H1 (cell line): ENCODE measurements around the gene RELA. TPM values are rescaled to one million over a fixed set of nuclear protein-coding genes. Genes with fewer than 3 reads are reported as not detected.

Source experiments
- CTCF ChIA-PET: fragments of 300-600 bp; sonication (Branson Sonifier 250); formaldehyde crosslinking; loops from one replicate; lab custom pipeline; 2021; ENCODE audit not compliant: partially characterized antibody; lab: Charles Lee
- POLR2A ChIA-PET: fragments of 300-600 bp; sonication (Branson Sonifier 250); formaldehyde crosslinking; loops from one replicate; lab custom pipeline; 2021; ENCODE audit warnings: inconsistent platforms; ENCODE audit not compliant: partially characterized antibody; lab: Charles Lee
- DNase-seq, 2 experiments: peaks; one replicate each; pipeline versions ENCODE4 v3.0.0 to v3.0.0-alpha.2; 2010 to 2022; ENCODE audit warnings: low spot score in 2 of 2, low read depth in 1 of 2, mixed read lengths in 1 of 2
- FAIRE-seq: peaks from 2 replicates; lab custom pipeline; 2011; peaks lifted over from hg19 to GRCh38; lab: Jason Lieb, UNC
- H2AFZ ChIP-seq: 2 replicates; pipeline ENCODE4 v1.8.1; 2012; ENCODE audit warnings: low read length, inconsistent platforms
- H2AK5ac ChIP-seq: 2 replicates; pipeline ENCODE4 v1.6.1; 2013; ENCODE audit warnings: low read depth, low read length
- H2BK120ac ChIP-seq: replicated peaks from 2 replicates; pipeline ENCODE3; 2013; ENCODE audit warnings: low read depth, low read length, inconsistent platforms
- H2BK12ac ChIP-seq: 2 replicates; pipeline ENCODE4 v1.6.1; 2013; ENCODE audit warnings: low read depth, low read length
- H2BK15ac ChIP-seq: 2 replicates; pipeline ENCODE4 v1.6.1; 2013; ENCODE audit warnings: low read length
- H2BK20ac ChIP-seq: 2 replicates; pipeline ENCODE4 v1.6.1; 2013; ENCODE audit warnings: low read length
- H2BK5ac ChIP-seq: 2 replicates; pipeline ENCODE4 v1.6.1; 2013; ENCODE audit warnings: low read depth, low read length
- H3K14ac ChIP-seq: 2 replicates; pipeline ENCODE4 v1.6.1; 2013; ENCODE audit warnings: inconsistent platforms; ENCODE audit not compliant: insufficient read length
- H3K18ac ChIP-seq: 2 replicates; pipeline ENCODE4 v1.6.1; 2013; ENCODE audit warnings: low read length; ENCODE audit errors: extremely low read depth
- H3K23ac ChIP-seq: 2 replicates; pipeline ENCODE4 v1.6.1; 2013; ENCODE audit warnings: inconsistent platforms; ENCODE audit not compliant: insufficient read length
- H3K23me2 ChIP-seq: 2 replicates; pipeline ENCODE4 v1.6.1; 2013; ENCODE audit warnings: low read depth, low read length
- H3K27ac ChIP-seq: 2 replicates; pipeline ENCODE4 v1.6.1; 2011; ENCODE audit warnings: low read depth, low read length, inconsistent platforms
- H3K27me3 ChIP-seq, 4 experiments: replicated peaks in 1 of 4; 1 replicate in 1 of 4; 2 replicates in 3 of 4; pipeline versions ENCODE4 v1.6.1 to v1.8.1; 2011 to 2013; ENCODE audit warnings: low read length in 3 of 4, mild to moderate bottlenecking in 3 of 4, inconsistent platforms in 2 of 4, mixed read lengths in 2 of 4, moderate library complexity in 1 of 4; ENCODE audit not compliant: control insufficient read depth in 3 of 4, insufficient read depth in 3 of 4; ENCODE audit errors: extremely low read depth in 1 of 4
- H3K36me3 ChIP-seq, 4 experiments: 2 replicates each; pipeline versions ENCODE4 v1.6.1 to v1.8.1; 2011 to 2013; ENCODE audit warnings: mild to moderate bottlenecking in 4 of 4, low read length in 3 of 4, moderate library complexity in 2 of 4, control low read depth in 1 of 4, inconsistent platforms in 1 of 4; ENCODE audit not compliant: insufficient read depth in 4 of 4, control insufficient read depth in 2 of 4
- H3K4ac ChIP-seq: replicated peaks from 2 replicates; pipeline ENCODE3; 2013; ENCODE audit warnings: low read length, low read depth, mixed read lengths, inconsistent platforms; ENCODE audit not compliant: insufficient read length
- H3K4me1 ChIP-seq, 4 experiments: replicated peaks in 1 of 4; 1 replicate in 1 of 4; 2 replicates in 3 of 4; pipeline versions ENCODE4 v1.6.1 to v1.8.1; 2011 to 2013; ENCODE audit warnings: low read length in 3 of 4, inconsistent platforms in 2 of 4, mixed read lengths in 1 of 4; ENCODE audit not compliant: insufficient read depth in 4 of 4, control insufficient read depth in 3 of 4
- H3K4me2 ChIP-seq, 2 experiments: 2 replicates each; pipeline versions ENCODE4 v1.6.1 to v1.8.1; 2011 to 2013; ENCODE audit warnings: low read depth in 2 of 2, low read length in 2 of 2, control low read depth in 1 of 2, inconsistent platforms in 1 of 2, mild to moderate bottlenecking in 1 of 2; ENCODE audit not compliant: insufficient read depth in 1 of 2
- H3K4me3 ChIP-seq, 4 experiments: fragments of 200-600, 300-600 bp in 1 of 4; sonication (generic), shearing (Covaris generic), sonication (Bioruptor Twin) in 1 of 4; 2 replicates each; pipeline versions ENCODE4 v1.5.1 to v1.8.1; 2011 to 2016; ENCODE audit warnings: low read length in 4 of 4, low read depth in 3 of 4, control low read depth in 2 of 4, inconsistent platforms in 2 of 4, mild to moderate bottlenecking in 2 of 4, mixed read lengths in 1 of 4, moderate library complexity in 1 of 4; ENCODE audit not compliant: insufficient read depth in 2 of 4; ENCODE audit errors: extremely low read depth in 1 of 4
- H3K56ac ChIP-seq: replicated peaks from 2 replicates; pipeline ENCODE3; 2013; ENCODE audit warnings: low read depth, mild to moderate bottlenecking, mixed read lengths, low read length, inconsistent platforms; ENCODE audit not compliant: insufficient read length
- H3K79me1 ChIP-seq: 2 replicates; pipeline ENCODE4 v1.6.1; 2013; ENCODE audit warnings: low read depth, low read length, control low read depth
- H3K79me2 ChIP-seq, 2 experiments: 2 replicates each; pipeline versions ENCODE4 v1.6.1 to v1.8.1; 2012 to 2013; ENCODE audit warnings: low read length in 2 of 2, mild to moderate bottlenecking in 2 of 2, inconsistent platforms in 1 of 2; ENCODE audit not compliant: insufficient read depth in 2 of 2, control insufficient read depth in 1 of 2
- H3K9ac ChIP-seq, 4 experiments: replicated peaks in 1 of 4; 1 replicate in 1 of 4; 2 replicates in 3 of 4; pipeline versions ENCODE4 v1.6.1 to v1.8.1; 2011 to 2013; ENCODE audit warnings: low read depth in 3 of 4, low read length in 3 of 4, control low read depth in 2 of 4, mild to moderate bottlenecking in 2 of 4, moderate library complexity in 2 of 4, inconsistent platforms in 1 of 4; ENCODE audit errors: extremely low read depth in 1 of 4
- H3K9me3 ChIP-seq, 2 experiments: 2 replicates each; pipeline versions ENCODE4 v1.6.1 to v1.8.1; 2012 to 2013; ENCODE audit warnings: mild to moderate bottlenecking in 2 of 2, moderate library complexity in 2 of 2, control low read depth in 1 of 2, inconsistent platforms in 1 of 2, low read depth in 1 of 2, low read length in 1 of 2, mixed read lengths in 1 of 2; ENCODE audit not compliant: insufficient read depth in 2 of 2
- H4K20me1 ChIP-seq, 2 experiments: replicated peaks in 1 of 2; 2 replicates each; pipeline versions ENCODE3 to v1.8.1; 2011 to 2013; ENCODE audit warnings: inconsistent platforms in 2 of 2, low read length in 2 of 2, mild to moderate bottlenecking in 1 of 2; ENCODE audit not compliant: insufficient read depth in 2 of 2, control insufficient read depth in 1 of 2
- H4K5ac ChIP-seq: 2 replicates; pipeline ENCODE4 v1.6.1; 2013; ENCODE audit warnings: low read length, low read depth, mixed read lengths, inconsistent platforms; ENCODE audit not compliant: insufficient read length
- H4K8ac ChIP-seq: 2 replicates; pipeline ENCODE4 v1.8.0; 2013; ENCODE audit warnings: mild to moderate bottlenecking, moderate library complexity, low read length, inconsistent platforms; ENCODE audit not compliant: insufficient read depth; ENCODE audit errors: extremely low read depth
- H4K91ac ChIP-seq: replicated peaks from 2 replicates; pipeline ENCODE3; 2013; ENCODE audit warnings: low read length, mixed read lengths, inconsistent platforms; ENCODE audit not compliant: insufficient read length
- ATF2 ChIP-seq: IDR thresholded peaks from 2 replicates; pipeline ENCODE4 v1.6.1; 2012; ENCODE audit warnings: low read length, inconsistent platforms
- BCL11A ChIP-seq, 2 experiments: IDR thresholded peaks; one replicate each; pipeline ENCODE4 v1.6.1; 2011; ENCODE audit warnings: low read depth in 2 of 2, low read length in 2 of 2, mild to moderate bottlenecking in 2 of 2
- EGR1 ChIP-seq: IDR thresholded peaks from 2 replicates; pipeline ENCODE4 v1.6.1; 2011; ENCODE audit warnings: low read depth, low read length, borderline replicate concordance
- GABPA ChIP-seq: IDR thresholded peaks from 2 replicates; pipeline ENCODE4 v1.6.1; 2011; ENCODE audit warnings: mild to moderate bottlenecking, low read length, moderate library complexity, borderline replicate concordance; ENCODE audit not compliant: insufficient read depth
- GTF2F1 ChIP-seq: IDR thresholded peaks from 2 replicates; pipeline ENCODE4 v1.6.1; 2012; ENCODE audit warnings: low read depth, low read length, improper control_type of control experiment, borderline replicate concordance
- KDM4A ChIP-seq: IDR thresholded peaks from one replicate; pipeline ENCODE4 v1.7.1; 2012; ENCODE audit warnings: low read depth, mild to moderate bottlenecking, moderate library complexity, low read length, inconsistent platforms; ENCODE audit not compliant: severe bottlenecking
- NRF1 ChIP-seq: IDR thresholded peaks from 2 replicates; pipeline ENCODE4 v1.6.1; 2011; ENCODE audit warnings: mild to moderate bottlenecking, low read depth, low read length, improper control_type of control experiment
- SIRT6 ChIP-seq: IDR thresholded peaks from one replicate; pipeline ENCODE4 v1.7.1; 2012; ENCODE audit warnings: low read length, inconsistent platforms
- SRF ChIP-seq: IDR thresholded peaks from 2 replicates; pipeline ENCODE4 v1.6.1; 2011; ENCODE audit warnings: mild to moderate bottlenecking, low read depth, low read length, moderate library complexity
- TAF1 ChIP-seq: IDR thresholded peaks from 2 replicates; pipeline ENCODE4 v1.6.1; 2011; ENCODE audit warnings: mild to moderate bottlenecking, low read depth, low read length
- ZNF274 ChIP-seq: IDR thresholded peaks from 2 replicates; pipeline ENCODE4 v1.7.0; 2012; ENCODE audit warnings: low read length, borderline replicate concordance; ENCODE audit errors: extremely low read depth
- WGBS, 2 experiments: shearing (Covaris generic) in 1 of 2; methylation state at CpG; one replicate each; pipeline versions ENCODE4 v1.1.6 to v1.1.7; 2013 to 2015; ENCODE audit warnings: low lambda C conversion rate in 2 of 2, mixed read lengths in 2 of 2, inconsistent platforms in 1 of 2, low coverage in 1 of 2, missing lambda C conversion rate in 1 of 2; ENCODE audit not compliant: insufficient replicate concordance in 2 of 2, insufficient coverage in 1 of 2, insufficient read length in 1 of 2; ENCODE audit errors: extremely low coverage in 1 of 2, missing lambda C conversion rate in 1 of 2; 5-methylcytosine and 5-hydroxymethylcytosine counted together
- polyA plus RNA-seq, 7 experiments: library from polyadenylated mRNA; depleted of rRNA in 3 of 7; stranded (reverse) in 5 of 7; unstranded in 2 of 7; fragments of >200 nt in 5 of 7; fragments of 200-250 nt in 2 of 7; gene quantifications; 1 replicate in 5 of 7; 2 replicates in 1 of 7; 4 replicates in 1 of 7; pipeline versions ENCODE4 v1.2.1 to v1.2.3, GENCODE V29; 2011 to 2013; ENCODE audit warnings: missing spikeins in 2 of 7, mixed read lengths in 2 of 7
- total RNA-seq: library from RNA; stranded (reverse); fragmentation: NEBNext Ultra II Directional; extraction: Animal tissue kit (Norgen Biotek cat#: 25700); gene quantifications from 2 replicates; pipeline ENCODE4 v1.2.1, GENCODE V29; 2021

The RELA gene
- total and polyA plus RNA-seq, 2 of the 8 experiments (the other 6 are each of a cell fraction or from before 2014, with no cell fraction given): 21.9 to 27.5 TPM

- no peak overlapping the region; the same call in 1 of the 2 replicates for H2BK5ac ChIP-seq
- H3K23ac ChIP-seq: no peak overlapping the region
- H3K4me1 ChIP-seq: peaks cover 0 to 21% (median 14%) of the 10 kb centered on the region in 4 experiments; a peak in 6 of 7 replicates
- peak overlapping the region; percentile 77; the same call in 1 of the 2 replicates for H2AK5ac ChIP-seq
- no peak overlapping the region; the same call in 1 of the 2 replicates for H2BK12ac ChIP-seq
- no peak overlapping the region for H4K5ac ChIP-seq
- H3K4me3 ChIP-seq: no peak overlapping the region
- POLR2A ChIA-PET: interaction anchor here (0.7 to 7.5 kb wide), 9 partner anchors 9 to 522 kb away, joined by 3 to 58 read pairs (median 5); partner anchors contain the start of genes FAU, MRPL49 and RELA
- H3K56ac ChIP-seq: no peak overlapping the region
- H2BK120ac ChIP-seq: no peak overlapping the region
- 0 out of 2 replicates have a peak overlapping the region, but pooled peaks have one; percentile 18 for H2BK15ac ChIP-seq
- H3K9ac ChIP-seq: no peak overlapping the region
- H3K9me3 ChIP-seq: no peaks in the 10 kb centered on the region
- no peak for DNase-seq
- no peaks in the 10 kb centered on the region for H3K79me2 ChIP-seq
- peak overlapping the region; percentile 55; the same call in 1 of the 2 replicates for H2BK20ac ChIP-seq
- H3K27me3 ChIP-seq: peaks cover 0 to 8% (median 2%) of the 10 kb centered on the region in 4 experiments; a peak in 3 of 7 replicates
- H3K23me2 ChIP-seq: peaks cover 11% of the 10 kb centered on the region; the same call in 1 of the 2 replicates
- H2AFZ ChIP-seq: no peak overlapping the region
- no peak overlapping the region for H3K4ac ChIP-seq
- no peak overlapping the region for H3K27ac ChIP-seq
- H4K20me1 ChIP-seq: peaks cover 0 to 11% of the 10 kb centered on the region in 2 experiments
- H3K36me3 ChIP-seq: no peaks in the 10 kb centered on the region; a peak in 1 of 8 replicates
- WGBS, 2 experiments: 54% methylated on average over 6 of the region's 6 CpGs; no CpG with 5 or more reads in 1 of the 2 experiments
- no peak overlapping the region for H4K91ac ChIP-seq
- peak overlapping the region; percentile 33 to 77 for H3K4me2 ChIP-seq
- no peak overlapping the region for H4K8ac ChIP-seq
- H3K79me1 ChIP-seq: no peaks in the 10 kb centered on the region; the same call in 1 of the 2 replicates
- no peak overlapping the region; the same call in 1 of the 2 replicates for H3K18ac ChIP-seq
- CTCF ChIA-PET: interaction anchor here (1.1 to 1.9 kb wide), 3 partner anchors 11 to 76 kb away, joined by 3 to 4 read pairs (median 4); no protein-coding TSS in a partner anchor
- no peak for FAIRE-seq
- H3K14ac ChIP-seq: no peak overlapping the region
- TF ChIP-seq ZNF274: no peak
- no peak for TF ChIP-seq NRF1
- TF ChIP-seq SIRT6: no peak
- no peak for TF ChIP-seq BCL11A (IDR thresholded peaks at IDR 0.05; ENCODE audit: low read depth in 2 of 2, low read length in 2 of 2)
- no peak for TF ChIP-seq TAF1
- no peak for TF ChIP-seq KDM4A
- TF ChIP-seq EGR1: no peak
- TF ChIP-seq SRF: no peak
- no peak for TF ChIP-seq GABPA
- no peak for TF ChIP-seq ATF2
- TF ChIP-seq GTF2F1: no peak
Observed at GRCh38 chr11:65643971-65644370, 18.7 kb downstream of the RELA start.
